GDM1 (cell line): ENCODE results near the gene DENND1C.

Experiments
- DNase-seq: peaks from one replicate; lab custom pipeline; 2025; lab: John Stamatoyannopoulos, UW

Gene DENND1C

DNA sequence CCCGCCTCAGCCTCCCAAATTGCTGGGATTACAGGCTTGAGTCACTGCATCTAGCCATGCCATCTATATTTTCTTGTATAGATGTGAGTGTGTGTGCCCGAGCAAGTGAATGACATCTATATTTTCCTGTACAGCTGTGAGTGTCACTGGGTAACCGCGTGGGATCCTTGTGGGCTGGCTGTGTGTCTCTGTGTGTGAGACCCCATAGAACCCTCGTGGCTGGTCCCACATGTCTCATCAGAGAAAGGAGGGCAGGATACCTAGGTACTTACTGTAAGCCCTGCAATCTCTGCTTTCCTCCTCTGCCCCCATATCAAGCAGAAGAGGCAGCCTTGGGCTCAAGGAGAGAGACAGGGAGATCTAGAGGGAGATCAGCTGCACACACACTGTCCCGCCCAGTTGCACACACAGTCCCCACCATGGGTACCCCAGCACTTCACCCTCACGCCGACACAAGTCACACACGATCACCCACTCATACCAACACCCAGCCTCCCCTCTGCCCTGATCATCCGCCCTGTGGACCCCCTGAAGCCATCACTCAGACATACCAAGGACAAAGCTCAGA lies 655 bp downstream of the DENND1C start:
- DNase-seq, result no peak

DNA sequence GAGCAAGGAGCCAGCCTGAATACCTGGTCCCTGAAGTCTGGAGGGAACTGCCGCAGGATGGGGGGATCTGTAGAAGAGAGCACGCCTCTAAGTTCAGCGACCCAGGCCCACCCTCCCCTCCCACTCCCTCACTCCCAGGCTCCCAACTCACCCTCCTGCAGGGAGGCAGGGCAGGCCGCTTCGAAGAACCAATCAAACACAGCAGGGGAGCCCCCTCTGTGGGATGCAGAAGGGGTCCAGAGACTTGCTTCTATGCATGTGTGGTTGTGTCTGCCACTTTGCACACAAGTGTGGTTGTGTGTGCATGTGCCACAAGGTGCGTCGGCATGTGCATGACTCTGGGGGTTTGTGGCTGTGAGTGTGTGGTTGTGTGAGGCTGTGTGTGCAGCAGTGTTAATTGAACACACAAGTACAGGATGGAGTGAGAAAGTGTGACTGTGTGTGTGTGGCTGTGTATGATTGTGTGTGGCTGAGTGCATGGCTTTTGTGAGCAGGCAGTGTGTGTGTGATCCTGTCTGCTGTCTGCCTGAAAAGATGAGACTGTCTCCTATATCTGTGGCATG lies 1.7 kb downstream of the DENND1C start:
- no peak for DNase-seq

DNA sequence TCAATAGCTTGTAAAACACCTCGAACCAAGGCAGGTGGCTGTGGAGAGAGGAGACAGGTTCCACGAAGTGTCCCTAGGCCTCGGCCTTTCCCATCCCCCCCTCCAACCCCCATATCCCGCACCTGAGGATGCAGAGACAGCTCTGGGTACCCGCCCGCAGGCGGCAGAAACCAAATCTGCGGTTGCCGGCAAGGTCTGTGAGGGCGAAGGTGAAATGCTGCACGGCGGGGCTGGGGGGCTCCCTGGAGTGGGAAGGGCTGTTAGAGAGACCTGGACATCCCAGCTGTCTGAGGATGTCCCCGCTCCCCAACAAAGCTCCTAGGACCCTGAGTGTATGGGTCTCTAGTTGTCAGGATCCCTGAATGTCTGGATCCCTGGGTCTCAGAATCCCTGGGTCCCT lies 2.8 kb downstream of the DENND1C start:
- no peak for DNase-seq

DNA sequence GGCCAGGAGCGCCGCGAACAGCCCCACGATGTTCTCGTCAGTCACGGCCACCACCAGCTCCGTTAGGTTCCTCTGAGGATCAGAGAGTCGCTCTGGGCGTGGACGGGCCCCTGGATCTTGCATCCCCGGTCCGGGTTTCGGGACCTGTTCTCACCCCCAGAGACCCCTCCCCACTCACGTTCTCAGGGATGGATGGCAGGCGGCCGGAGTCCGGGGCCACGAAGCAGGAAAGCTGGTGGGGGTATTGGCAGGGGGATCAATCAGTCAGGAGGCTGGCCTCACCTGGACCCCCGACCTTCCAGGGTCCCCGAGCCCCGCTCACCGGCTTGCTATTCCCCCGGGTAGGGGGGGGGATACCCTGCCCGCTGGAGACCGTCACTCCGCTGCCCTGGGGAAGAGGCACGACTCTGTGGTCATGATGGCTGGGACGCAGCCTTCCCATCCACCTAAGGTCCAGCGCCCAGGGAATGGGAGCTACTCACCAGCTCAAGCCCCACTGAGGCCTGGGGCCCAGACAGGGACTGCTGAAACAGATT lies 4.6 kb downstream of the DENND1C start:
- DNase-seq, result no peak

DNA sequence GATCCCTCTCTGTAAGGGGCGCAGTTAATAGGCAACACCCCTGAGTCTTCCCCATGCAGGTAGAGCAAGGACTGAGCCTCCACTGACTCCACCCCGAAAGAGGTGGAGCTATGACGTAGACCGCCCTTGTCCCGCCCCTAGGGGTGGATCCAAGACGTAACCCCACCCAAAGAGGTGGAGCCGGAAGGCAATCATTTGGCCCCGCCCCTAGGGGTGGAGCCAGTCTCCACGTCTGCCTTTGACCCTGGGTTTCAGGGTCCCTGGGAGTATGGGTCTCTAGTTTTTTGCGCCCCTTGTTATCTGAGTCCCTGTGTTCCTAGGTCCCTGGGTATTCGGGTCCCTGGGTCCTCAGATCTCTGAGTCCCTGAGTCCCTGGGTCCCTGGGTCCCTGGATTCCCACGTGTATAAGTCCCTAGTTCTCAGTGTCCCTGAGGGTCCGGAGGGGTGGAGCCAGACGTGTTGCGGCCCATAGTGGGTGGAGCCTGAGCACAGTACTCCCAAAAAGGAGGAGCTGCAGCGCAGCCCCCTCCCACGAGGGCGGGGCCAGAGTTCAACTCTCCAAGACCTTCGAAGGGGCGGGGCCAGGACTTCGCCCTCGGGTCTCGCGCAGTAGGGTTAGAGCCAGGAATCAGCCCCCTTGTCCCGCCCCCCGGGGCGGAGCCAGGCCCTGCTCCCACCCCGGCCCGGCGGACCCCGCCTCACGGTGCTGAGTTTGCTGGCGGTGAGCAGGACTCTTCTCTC lies 5.3 kb downstream of the DENND1C start:
- no peak for DNase-seq

DNA sequence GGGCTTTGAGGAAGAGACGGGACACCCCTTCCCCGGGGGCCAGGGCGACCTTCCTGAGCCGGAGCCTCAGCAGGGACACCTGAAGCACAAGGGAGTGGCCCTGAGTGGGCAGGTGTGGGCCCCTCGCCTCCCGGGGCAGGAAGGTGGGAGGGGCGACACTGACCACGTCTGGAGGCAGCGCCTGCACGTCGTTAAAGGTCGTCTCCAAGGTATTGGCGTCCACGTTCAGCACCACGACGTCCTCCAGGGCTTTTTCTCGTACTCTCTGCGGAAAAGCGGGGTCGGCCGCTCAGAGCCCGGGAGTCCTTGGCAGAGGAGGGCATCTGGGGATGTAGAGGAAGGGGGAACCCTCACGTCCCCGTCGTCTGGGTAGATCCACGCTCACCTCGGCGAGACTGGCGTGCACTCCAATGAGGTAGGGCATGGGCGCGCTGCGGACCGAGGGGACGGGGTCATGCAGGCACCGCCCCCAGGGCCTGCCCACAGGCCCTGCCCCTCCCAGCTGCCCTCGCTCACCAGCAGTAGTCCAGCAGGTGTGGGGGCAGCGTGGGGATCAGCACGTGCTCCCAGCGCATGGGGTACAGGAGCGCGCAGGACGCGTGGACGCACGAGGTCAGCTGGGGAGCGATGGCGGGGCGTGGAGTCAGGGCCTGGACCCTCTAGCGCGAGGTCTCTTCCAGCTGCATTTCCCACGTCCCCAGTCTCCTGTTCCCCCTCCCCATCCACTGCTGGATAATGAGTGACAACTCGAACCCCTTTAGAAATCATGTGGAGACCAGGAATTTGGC lies 6.1 kb downstream of the DENND1C start:
- DNase-seq, result no peak

DNA sequence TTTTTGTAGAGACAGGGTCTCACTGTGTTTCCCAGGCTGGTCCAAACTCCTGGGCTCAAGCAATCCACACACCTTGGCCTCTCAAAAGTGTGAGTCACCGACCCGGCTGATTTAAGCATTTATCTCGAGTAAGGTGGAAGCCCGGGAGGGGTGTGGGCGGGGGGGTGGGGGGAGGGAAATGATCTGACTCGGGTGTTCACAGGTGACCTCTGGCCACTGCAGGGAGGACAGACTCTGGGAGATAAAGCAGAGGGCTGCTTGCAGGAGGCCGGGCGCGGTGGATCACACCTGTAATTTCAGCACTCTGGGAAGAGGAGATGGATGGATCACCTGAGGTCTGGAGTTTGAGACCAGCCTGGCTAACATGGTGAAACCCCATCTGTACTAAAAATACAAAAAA lies 7.9 kb downstream of the DENND1C start:
- DNase-seq, result no peak

DNA sequence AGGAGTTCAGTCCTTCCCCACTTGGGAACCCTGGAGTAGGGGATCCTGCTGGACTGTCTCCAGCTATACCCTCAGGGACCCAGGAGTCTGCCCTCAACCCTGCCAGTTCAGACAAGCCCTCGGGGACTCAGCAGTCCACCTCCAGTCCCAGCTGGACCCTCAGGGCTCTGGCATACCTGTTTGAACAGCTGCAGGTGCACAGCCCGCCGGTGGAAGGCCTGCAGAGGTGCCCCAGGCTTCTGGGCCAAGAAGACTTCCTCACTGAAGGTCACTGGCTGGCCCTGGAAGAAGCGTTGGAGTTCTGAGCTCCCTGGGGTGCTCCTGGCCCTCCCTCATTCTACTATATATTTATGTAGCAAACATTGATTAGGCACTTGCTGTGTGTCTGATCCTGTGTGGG lies 8.9 kb downstream of the DENND1C start:
- no peak for DNase-seq

DNA sequence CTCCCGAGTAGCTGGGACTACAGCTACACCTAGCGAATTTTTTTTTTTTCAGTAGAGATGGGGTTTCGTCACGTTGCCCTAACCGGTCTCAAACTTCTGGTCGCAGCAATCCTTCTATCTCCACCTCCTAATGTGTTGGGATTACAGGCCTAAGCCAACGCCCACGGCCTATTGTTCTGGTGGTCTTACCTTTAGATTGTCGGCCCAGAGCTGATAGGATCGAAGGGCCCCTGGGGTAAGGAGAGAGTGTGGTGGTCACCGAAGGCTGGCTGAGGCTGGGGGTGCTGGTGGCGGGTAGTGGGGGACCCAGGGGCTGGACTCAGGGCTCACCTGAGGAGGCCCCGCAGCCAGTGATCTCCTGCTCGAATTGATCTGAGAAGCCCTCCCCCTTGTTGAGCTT lies 10.5 kb downstream of the DENND1C start:
- no peak for DNase-seq

DNA sequence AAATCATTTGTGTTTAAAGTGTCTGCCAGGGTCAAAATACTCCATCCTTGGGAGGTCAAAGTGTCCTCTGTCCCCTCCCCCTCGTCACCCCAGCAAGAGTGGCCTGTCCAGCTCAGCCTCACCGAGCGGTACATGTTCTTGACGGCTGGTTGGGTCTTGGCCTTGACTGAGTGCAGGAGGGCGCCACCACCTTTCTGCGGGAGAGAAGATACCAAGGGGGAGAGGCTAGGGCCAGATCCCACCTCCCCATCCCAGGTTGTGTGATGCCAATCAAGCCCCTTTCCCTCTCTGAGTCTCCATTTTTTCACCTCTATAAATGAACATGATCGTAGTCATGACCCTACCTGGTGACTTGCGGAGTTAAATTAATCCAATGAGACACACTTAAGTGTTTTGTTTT lies 11.4 kb downstream of the DENND1C start:
- DNase-seq, result no peak

DNA sequence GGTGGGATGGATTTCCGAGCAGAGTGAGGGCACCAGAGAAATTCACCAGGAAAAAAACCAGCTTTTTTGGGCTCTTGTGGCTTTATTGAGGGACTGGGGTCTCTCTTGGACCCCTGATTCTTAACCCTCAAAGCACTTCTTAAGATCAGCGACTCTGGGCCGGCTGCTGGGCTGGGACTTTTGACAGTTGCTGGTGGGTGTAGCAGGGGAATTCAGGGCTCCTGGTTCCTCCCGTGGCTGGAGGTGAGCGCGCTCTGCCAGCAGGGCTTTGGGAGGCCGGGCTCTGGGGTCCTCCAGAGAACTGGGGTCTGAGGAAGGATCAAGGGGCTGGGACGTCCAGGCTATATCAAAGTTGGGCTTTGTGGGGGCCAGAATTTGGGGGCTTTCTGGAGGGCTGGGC lies 14.2 kb downstream of the DENND1C start:
- no peak for DNase-seq

DNA sequence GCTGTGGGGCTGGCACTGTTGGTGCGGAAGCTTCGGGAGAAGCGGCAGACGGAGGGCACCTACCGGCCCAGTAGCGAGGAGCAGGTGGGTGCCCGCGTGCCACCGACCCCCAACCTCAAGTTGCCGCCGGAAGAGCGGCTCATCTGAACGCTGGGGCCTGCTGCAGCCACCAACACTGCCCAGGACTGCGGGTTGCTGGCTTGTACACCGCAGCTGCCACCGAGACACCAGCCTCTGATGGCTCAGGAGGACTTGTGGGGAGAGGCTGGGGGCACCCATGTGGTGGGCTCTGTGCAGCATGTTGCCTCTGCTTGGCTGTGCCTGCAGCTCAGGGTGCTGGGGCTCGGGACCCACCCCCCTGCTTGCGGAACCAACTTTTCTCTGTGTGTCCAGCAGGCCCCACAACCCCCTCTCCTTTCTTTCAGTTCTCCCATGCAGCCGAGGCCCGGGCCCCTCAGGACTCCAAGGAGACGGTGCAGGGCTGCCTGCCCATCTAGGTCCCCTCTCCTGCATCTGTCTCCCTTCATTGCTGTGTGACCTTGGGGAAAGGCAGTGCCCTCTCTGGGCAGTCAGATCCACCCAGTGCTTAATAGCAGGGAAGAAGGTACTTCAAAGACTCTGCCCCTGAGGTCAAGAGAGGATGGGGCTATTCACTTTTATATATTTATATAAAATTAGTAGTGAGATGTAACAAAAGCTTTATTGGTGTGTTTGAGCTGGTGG lies 14.9 kb downstream of the DENND1C start:
- no peak for DNase-seq

DNA sequence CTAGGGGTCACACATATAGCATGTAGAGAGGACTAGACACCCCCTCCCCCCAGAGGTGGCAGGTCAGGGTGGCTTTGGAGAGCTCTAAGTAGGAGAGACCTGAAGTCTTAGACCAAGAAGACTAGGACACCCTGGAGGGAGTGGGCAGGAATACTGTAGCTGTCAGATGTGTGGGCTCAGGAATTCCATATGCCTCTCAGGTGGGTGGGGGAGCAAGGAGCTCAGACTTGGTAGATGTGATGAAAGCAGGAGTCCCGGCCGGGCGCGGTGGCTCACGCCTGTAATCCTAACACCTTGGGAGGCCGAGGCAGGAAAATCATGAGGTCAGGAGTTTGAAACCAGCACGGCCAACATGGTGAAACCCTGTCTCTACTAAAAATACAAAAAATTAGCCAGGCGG lies 15.9 kb downstream of the DENND1C start:
- no peak for DNase-seq

DNA sequence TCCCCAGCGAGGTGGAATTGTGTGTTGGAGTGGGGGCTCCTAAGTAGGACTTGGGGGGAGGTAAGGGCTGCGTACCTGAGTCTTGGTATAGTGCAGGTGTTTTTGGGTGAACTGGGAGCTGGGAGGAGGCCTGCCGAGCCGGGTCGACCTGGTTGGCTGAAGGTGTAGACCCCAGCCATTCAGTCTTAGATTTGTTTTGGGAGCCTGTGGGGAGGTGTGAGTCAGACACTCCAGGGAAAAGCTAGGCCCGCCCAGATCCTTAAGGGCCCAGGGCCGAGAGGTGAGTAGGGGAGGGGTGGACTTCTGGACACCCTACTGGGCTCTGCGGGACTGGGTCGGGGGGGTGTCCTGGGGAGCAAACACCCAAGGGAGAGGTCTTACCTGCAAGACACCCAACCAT lies 16.6 kb downstream of the DENND1C start:
- no peak for DNase-seq

DNA sequence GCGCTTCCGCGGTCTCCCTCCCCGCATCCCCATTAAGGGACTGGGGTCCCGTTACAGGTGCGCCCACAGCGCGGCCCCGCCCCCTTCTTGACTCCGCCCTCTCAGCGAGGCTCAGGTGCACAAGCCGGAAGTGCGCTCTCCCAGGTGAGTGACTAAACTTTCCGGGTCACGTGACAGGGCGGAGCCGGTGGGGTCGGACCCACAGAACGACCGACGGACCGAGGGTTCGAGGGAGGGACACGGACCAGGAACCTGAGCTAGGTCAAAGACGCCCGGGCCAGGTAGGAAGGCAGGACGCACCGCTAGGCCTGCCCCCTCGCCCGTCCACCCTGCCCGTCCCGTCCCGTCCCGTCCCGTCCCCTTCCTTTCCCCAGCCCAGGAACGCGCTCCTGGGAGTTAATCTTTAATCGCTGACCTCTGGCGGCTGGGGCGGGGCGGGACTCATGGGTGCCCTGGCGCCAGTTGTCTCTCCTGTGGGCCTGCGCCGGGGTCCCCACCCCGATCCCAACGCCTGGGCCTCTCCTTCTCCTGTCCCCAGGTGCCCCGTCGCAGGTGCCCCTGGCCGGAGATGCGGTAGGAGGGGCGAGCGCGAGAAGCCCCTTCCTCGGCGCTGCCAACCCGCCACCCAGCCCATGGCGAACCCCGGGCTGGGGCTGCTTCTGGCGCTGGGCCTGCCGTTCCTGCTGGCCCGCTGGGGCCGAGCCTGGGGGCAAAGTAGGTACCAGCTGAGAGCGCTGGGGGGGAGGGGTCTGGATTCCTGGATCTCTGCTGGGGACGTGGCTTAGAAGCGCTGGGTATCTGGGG lies 17.3 kb downstream of the DENND1C start, which contains the start of gene CRB3:
CRB3 (plus strand) TSS at position 202 of the 804 bp plus-strand sequence; CDS start at position 633, 431 bp downstream.
- no peak for DNase-seq

DNA sequence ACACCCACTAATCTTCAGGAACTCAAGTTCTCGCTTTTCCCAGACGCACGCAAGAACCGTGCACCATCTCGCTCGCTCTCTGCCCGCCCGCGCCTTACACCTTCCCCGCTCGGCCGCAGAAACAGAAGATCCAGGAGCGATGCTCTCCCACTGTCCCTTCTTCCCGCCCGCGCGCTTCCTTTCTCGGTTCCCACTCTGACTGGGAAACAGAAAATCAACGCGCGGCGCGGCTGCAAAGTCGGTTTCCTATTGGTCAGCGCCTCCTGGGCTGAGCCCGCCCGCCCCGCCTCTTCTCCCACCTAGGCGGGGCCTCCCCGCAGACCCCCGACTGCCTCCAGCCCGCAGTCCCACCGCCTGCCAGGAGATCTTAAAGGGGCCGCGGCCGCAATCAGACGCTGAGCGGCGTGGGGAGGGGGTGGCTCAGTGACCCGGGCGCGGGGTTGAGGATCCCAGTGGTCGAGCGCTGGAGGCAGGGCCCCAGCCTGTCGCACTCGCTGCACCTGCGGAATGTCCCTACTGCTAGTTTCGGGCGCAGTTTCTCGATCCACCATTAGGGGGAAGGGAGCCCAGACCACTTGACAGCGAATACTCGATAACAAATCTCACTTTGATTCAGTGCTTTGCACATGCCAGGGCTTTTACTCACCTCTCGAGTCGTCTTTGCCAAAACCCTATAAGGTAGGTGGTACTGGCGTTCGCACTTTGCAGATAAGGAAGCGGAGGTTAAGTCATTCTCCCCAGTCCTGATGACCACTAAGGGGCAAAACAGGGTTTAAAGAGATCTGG lies 21.3 kb downstream of the DENND1C start:
- DNase-seq, result peak; percentile 95

DNA sequence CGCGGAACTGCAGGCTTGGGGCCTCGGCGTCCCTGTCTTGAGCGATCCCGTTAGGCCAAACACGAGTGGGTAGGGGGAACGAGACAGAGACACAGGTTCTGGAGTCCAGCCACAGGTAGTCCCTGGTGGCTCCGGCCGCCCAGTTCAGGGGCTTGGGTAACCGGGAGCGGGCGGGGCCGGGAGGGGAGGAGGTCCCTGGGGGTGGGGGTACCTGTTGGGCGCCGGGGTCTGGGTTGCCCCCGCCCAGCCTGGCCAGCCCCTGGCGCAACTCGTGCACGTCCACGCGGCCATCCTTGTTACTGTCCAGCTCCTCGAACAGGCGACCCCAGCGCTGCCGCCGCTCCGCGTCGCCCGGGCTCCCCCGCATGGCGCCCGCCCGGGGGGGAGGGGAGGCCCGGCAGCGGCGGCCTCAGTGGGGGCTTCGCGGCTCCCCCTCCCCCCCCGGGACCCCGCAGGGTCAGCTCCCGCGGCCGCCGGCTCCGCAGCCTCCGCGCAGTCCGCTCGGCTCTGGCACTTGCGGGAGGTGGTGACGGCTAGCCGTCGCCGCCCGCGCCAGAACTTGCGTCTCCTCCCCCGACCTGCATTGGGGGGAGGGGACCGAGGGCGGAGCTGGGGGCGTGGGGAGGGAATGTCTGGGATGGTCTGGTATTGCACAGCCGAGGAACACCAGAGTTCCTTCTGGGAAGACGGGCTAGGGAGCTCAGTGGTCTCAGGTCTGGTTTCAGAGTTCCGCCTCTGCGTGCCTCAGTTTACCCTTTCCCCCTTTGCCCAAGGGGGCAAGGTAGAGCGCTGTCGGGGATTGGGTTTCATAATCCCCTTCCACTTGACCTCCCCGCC lies 22.1 kb downstream of the DENND1C start, which contains the start of gene SLC25A23:
SLC25A23 (minus strand) TSS at position 531 of the 837 bp plus-strand sequence; CDS start at position 367, 164 bp downstream.
- peak; percentile 62 for DNase-seq

DNA sequence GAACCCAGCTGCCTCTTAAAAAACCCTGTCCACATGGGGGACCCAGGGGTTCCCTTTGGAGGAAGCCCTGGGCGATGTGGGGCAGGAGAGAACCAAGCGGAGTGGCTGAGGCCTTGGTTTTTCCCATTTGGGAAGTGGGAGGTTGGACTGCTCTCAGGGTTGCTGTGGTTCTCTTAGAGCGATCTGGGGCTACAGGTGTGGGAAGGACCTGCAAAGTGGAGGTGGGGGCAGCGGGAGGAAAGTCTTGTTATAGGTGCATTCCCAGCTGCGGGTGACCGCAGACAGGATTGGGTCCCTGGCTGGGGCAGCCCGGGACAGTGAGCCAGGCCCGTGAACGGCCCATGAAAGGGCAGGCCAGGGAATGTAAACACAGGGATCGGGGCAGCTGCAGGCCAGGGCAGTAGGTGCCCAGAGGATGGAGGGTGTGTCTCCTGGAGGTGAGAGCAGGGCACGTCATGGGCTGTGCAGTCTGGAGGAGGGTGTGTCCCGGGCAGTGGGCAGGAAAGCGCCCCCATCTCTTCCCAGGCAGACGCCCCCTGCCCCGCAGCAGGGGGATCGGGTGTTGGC lies 22.8 kb downstream of the DENND1C start:
- no peak for DNase-seq
